Kidney (tissue), 14 donors: ENCODE results near the gene SSC5D. TPM values are rescaled to one million over a fixed set of nuclear protein-coding genes. Genes with fewer than 3 reads are reported as not detected.

Experiments
- DNase-seq, 5 donors: peaks; one replicate each; pipeline ENCODE4 v3.0.0-alpha.2; 2013 to 2020
- FAIRE-seq: peaks from 2 replicates; lab custom pipeline; 2012; peaks lifted over from hg19 to GRCh38; lab: Jason Lieb, UNC
- H3K27ac ChIP-seq, 2 donors: one replicate each; pipeline ENCODE4 v1.7.0; 2013; ENCODE audit warnings: low read depth in 2 of 2, low read length in 2 of 2, inconsistent platforms in 1 of 2
- H3K27me3 ChIP-seq: one replicate; pipeline ENCODE4 v1.7.1; 2013; ENCODE audit warnings: low read length, inconsistent platforms; ENCODE audit not compliant: control insufficient read depth, insufficient read depth
- H3K36me3 ChIP-seq, 3 donors: one replicate each; pipeline versions ENCODE4 v1.7.0 to v1.7.1; 2013; ENCODE audit warnings: low read length in 3 of 3, control low read depth in 1 of 3, inconsistent platforms in 1 of 3; ENCODE audit not compliant: insufficient read depth in 3 of 3, control insufficient read depth in 2 of 3
- H3K4me1 ChIP-seq, 3 donors: one replicate each; pipeline versions ENCODE4 v1.7.0 to v1.7.1; 2013; ENCODE audit warnings: low read length in 3 of 3, inconsistent platforms in 1 of 3, low read depth in 1 of 3; ENCODE audit not compliant: control insufficient read depth in 2 of 3, insufficient read depth in 2 of 3
- H3K4me3 ChIP-seq, 3 donors: one replicate each; pipeline versions ENCODE4 v1.7.0 to v1.8.1; 2013; ENCODE audit warnings: low read length in 3 of 3, control low read depth in 1 of 3, inconsistent platforms in 1 of 3
- H3K9ac ChIP-seq, 3 donors: one replicate each; pipeline versions ENCODE4 v1.7.0 to v1.7.1; 2013; ENCODE audit warnings: low read length in 3 of 3, control low read depth in 1 of 3, inconsistent platforms in 1 of 3
- H3K9me3 ChIP-seq, 3 donors: one replicate each; pipeline versions ENCODE4 v1.7.0 to v1.7.1; 2013; ENCODE audit warnings: low read length in 3 of 3, control low read depth in 1 of 3, inconsistent platforms in 1 of 3; ENCODE audit not compliant: control insufficient read depth in 2 of 3, insufficient read depth in 1 of 3
- intact Hi-C: fragments of 100-400 bp; cut with DNase I; formaldehyde crosslinking; loops from one replicate; pipeline ENCODE4 v1.11.1; 2022
- polyA plus RNA-seq: library from polyadenylated mRNA; stranded (reverse); fragments of 350-450 nt; fragmentation: Illumina TruSeq; extraction: RNeasy Lipid Tissue Mini Kit (QIAGEN cat#74804); gene quantifications from one replicate; pipeline ENCODE4 v1.2.3, GENCODE V29; 2014; ENCODE audit warnings: low read depth, low replicate concordance; ENCODE audit not compliant: insufficient read depth
- total RNA-seq: library from RNA; stranded (reverse); fragmentation: NEBNext Ultra II Directional; extraction: Animal tissue kit (Norgen Biotek cat#: 25700); gene quantifications from one replicate; pipeline ENCODE4 v1.2.1, GENCODE V29; 2021
- TF ChIP-seq, protein P1 (sequence below): IDR thresholded peaks from 3 replicates; pipeline ENCODE4 v1.5.1; 2012; ENCODE audit warnings: mild to moderate bottlenecking, moderate library complexity, borderline replicate concordance; ENCODE audit not compliant: insufficient read depth; ENCODE audit errors: extremely low read depth
- donor health status: control.
- donor health status: control.
- donor health status: control.
- donor health status: control.
- donor health status: control.
- donor health status: DM: yes; HTN: yes; CAD: no.
- donor health status: Normal renal cell carcinoma (clear cell type).

Gene SSC5D
- total and polyA plus RNA-seq, 2 donors from 2014 or later: 2.2 to 9.4 TPM

DNA sequence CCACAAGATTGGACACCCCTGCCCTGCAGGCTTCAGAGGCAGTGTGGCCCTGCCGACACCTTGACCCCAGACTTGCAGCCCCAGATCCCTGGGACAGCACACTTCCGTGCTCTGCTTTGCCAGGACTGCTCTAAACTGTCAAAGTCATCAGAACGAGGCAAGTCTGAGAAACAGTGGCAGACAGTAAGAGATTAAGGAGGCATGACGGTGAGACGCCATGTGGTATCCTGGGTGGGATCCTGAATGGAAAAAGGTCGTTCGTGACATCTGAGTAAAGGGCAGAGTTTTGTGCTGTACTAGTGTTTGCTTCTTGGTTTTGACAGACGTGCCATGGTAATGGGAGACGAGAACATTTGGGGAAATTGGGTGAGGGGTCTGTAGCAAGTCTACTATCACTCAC is 78.6 kb downstream of the SSC5D start:
- H3K9me3 ChIP-seq: no peaks in the 10 kb centered on the region
- TF ChIP-seq, protein P1, sequence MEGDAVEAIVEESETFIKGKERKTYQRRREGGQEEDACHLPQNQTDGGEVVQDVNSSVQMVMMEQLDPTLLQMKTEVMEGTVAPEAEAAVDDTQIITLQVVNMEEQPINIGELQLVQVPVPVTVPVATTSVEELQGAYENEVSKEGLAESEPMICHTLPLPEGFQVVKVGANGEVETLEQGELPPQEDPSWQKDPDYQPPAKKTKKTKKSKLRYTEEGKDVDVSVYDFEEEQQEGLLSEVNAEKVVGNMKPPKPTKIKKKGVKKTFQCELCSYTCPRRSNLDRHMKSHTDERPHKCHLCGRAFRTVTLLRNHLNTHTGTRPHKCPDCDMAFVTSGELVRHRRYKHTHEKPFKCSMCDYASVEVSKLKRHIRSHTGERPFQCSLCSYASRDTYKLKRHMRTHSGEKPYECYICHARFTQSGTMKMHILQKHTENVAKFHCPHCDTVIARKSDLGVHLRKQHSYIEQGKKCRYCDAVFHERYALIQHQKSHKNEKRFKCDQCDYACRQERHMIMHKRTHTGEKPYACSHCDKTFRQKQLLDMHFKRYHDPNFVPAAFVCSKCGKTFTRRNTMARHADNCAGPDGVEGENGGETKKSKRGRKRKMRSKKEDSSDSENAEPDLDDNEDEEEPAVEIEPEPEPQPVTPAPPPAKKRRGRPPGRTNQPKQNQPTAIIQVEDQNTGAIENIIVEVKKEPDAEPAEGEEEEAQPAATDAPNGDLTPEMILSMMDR: no peak
- DNase-seq (peak in 2 of 5 donors; percentile 71 to 75), FAIRE-seq (no peak)
- intact Hi-C loops: no loop called here
- H3K9ac ChIP-seq: no peak overlapping the region
- no peak overlapping the region for H3K4me3 ChIP-seq
- H3K27ac ChIP-seq: no peak overlapping the region
- no peaks in the 10 kb centered on the region for H3K27me3 ChIP-seq
- no peaks in the 10 kb centered on the region for H3K4me1 ChIP-seq
- H3K36me3 ChIP-seq: no peaks in the 10 kb centered on the region

DNA sequence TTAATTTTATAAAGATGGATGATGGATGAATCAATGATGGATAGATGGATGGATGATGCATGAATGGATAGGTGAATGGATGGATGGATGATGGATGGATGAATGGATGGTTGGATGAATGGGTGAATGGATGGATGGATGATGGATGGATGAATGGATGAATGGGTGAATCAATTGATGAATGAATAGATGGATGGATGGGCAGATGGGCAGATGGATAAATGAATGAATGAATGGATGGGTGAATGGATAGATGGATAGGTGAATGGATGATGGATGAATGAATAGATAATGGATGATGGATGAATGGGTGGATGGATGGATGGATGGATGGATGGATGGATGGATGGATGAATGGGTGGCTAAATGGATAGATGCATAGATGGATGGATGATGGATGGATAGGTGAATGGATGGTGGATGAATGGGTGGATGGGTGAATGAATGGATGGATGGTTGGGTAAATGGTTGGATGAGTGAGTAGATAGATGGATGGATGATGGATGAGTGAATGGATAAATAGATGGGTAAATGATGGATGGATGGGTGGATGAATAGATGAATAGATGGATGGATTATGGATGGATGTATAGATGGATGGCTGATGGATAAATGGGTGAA is 79.6 kb downstream of the SSC5D start:
- DNase-seq (no peak), FAIRE-seq (no peak)
- Histone ChIP-seq H3K36me3 (no peaks in the 10 kb centered on the region), H3K9me3 (no peaks in the 10 kb centered on the region), H3K27me3 (no peaks in the 10 kb centered on the region), H3K4me3 (no peak overlapping the region), H3K4me1 (no peaks in the 10 kb centered on the region), H3K9ac (no peak overlapping the region), H3K27ac (no peak overlapping the region)
- intact Hi-C loops: no loop called here
- TF ChIP-seq, protein P1: no peak

Other genes with a start within 250 kb of the SSC5D start
- gene PPP6R1, start 229.4 kb upstream of the SSC5D start, total RNA-seq: 61.6 TPM
- 30.6 TPM for gene PPP6R1, start 229.4 kb upstream of the SSC5D start, polyA plus RNA-seq
- 37.6 TPM for gene HSPBP1, start 208.3 kb upstream of the SSC5D start, total RNA-seq
- gene HSPBP1, start 208.3 kb upstream of the SSC5D start, polyA plus RNA-seq: 55.9 TPM
- gene BRSK1, start 204.4 kb upstream of the SSC5D start, total RNA-seq: 6.5 TPM
- gene BRSK1, start 204.4 kb upstream of the SSC5D start, polyA plus RNA-seq: 1.4 TPM
- 3.6 TPM for gene TMEM150B, start 163.1 kb upstream of the SSC5D start, total RNA-seq
- gene TMEM150B, start 163.1 kb upstream of the SSC5D start, polyA plus RNA-seq: 5.4 TPM
- 13.0 TPM for gene KMT5C, start 148.6 kb upstream of the SSC5D start, total RNA-seq
- gene KMT5C, start 148.6 kb upstream of the SSC5D start, polyA plus RNA-seq: 4.1 TPM
- 3.8 TPM for gene COX6B2, start 133.7 kb upstream of the SSC5D start, total RNA-seq
- gene COX6B2, start 133.7 kb upstream of the SSC5D start, polyA plus RNA-seq: 0.62 TPM
- gene GARIN5B, start 125.2 kb upstream of the SSC5D start, total RNA-seq: not detected
- gene GARIN5B, start 125.2 kb upstream of the SSC5D start, polyA plus RNA-seq: not detected
- 0.47 TPM for gene IL11, start 118.0 kb upstream of the SSC5D start, total RNA-seq
- 0.37 TPM for gene IL11, start 118.0 kb upstream of the SSC5D start, polyA plus RNA-seq
- not detected for gene TMEM190, start 111.6 kb upstream of the SSC5D start, total RNA-seq
- not detected for gene TMEM190, start 111.6 kb upstream of the SSC5D start, polyA plus RNA-seq
- gene TMEM238, start 104.1 kb upstream of the SSC5D start, total RNA-seq: 24.3 TPM
- gene TMEM238, start 104.1 kb upstream of the SSC5D start, polyA plus RNA-seq: 8.1 TPM
- gene RPL28, start 102.5 kb upstream of the SSC5D start, total RNA-seq: 1,259 TPM
- gene RPL28, start 102.5 kb upstream of the SSC5D start, polyA plus RNA-seq: 1,453 TPM
- 16.8 TPM for gene UBE2S, start 80.6 kb upstream of the SSC5D start, total RNA-seq
- gene UBE2S, start 80.6 kb upstream of the SSC5D start, polyA plus RNA-seq: 20.8 TPM
- not detected for gene SHISA7, start 45.1 kb upstream of the SSC5D start, total RNA-seq
- gene SHISA7, start 45.1 kb upstream of the SSC5D start, polyA plus RNA-seq: not detected
- 45.9 TPM for gene ISOC2, start 26.8 kb upstream of the SSC5D start, total RNA-seq
- 326 TPM for gene ISOC2, start 26.8 kb upstream of the SSC5D start, polyA plus RNA-seq
- not detected for gene C19orf85, start 23.7 kb upstream of the SSC5D start, total RNA-seq
- gene C19orf85, start 23.7 kb upstream of the SSC5D start, polyA plus RNA-seq: not detected
- gene ZNF628, start 11.8 kb upstream of the SSC5D start, total RNA-seq: 12.0 TPM
- gene ZNF628, start 11.8 kb upstream of the SSC5D start, polyA plus RNA-seq: 2.3 TPM
- gene NAT14, start 3.2 kb upstream of the SSC5D start, total RNA-seq: 42.6 TPM
- 45.0 TPM for gene NAT14, start 3.2 kb upstream of the SSC5D start, polyA plus RNA-seq
- not detected for gene SBK2, start 48.7 kb downstream of the SSC5D start, total RNA-seq
- not detected for gene SBK2, start 48.7 kb downstream of the SSC5D start, polyA plus RNA-seq
- gene SBK3, start 57.1 kb downstream of the SSC5D start, total RNA-seq: 0.66 TPM
- not detected for gene SBK3, start 57.1 kb downstream of the SSC5D start, polyA plus RNA-seq
- 16.6 TPM for gene ZNF579, start 92.4 kb downstream of the SSC5D start, total RNA-seq
- gene ZNF579, start 92.4 kb downstream of the SSC5D start, polyA plus RNA-seq: 10.9 TPM
- gene FIZ1, start 111.1 kb downstream of the SSC5D start, total RNA-seq: 17.9 TPM
- 11.9 TPM for gene FIZ1, start 111.1 kb downstream of the SSC5D start, polyA plus RNA-seq
- 22.9 TPM for gene ZNF524, start 111.9 kb downstream of the SSC5D start, total RNA-seq
- gene ZNF524, start 111.9 kb downstream of the SSC5D start, polyA plus RNA-seq: 32.6 TPM
- 17.4 TPM for gene ZNF865, start 117.2 kb downstream of the SSC5D start, total RNA-seq
- gene ZNF865, start 117.2 kb downstream of the SSC5D start, polyA plus RNA-seq: 5.8 TPM
- gene ZNF784, start 136.1 kb downstream of the SSC5D start, total RNA-seq: 9.8 TPM
- 6.6 TPM for gene ZNF784, start 136.1 kb downstream of the SSC5D start, polyA plus RNA-seq
- 56.8 TPM for gene ZNF580, start 152.6 kb downstream of the SSC5D start, total RNA-seq
- 47.0 TPM for gene ZNF580, start 152.6 kb downstream of the SSC5D start, polyA plus RNA-seq
- gene ZNF581, start 155.2 kb downstream of the SSC5D start, total RNA-seq: 23.6 TPM
- gene ZNF581, start 155.2 kb downstream of the SSC5D start, polyA plus RNA-seq: 22.0 TPM
- gene CCDC106, start 159.8 kb downstream of the SSC5D start, total RNA-seq: 22.7 TPM
- gene CCDC106, start 159.8 kb downstream of the SSC5D start, polyA plus RNA-seq: 51.9 TPM
- gene U2AF2, start 166.6 kb downstream of the SSC5D start, total RNA-seq: 161 TPM
- 54.8 TPM for gene U2AF2, start 166.6 kb downstream of the SSC5D start, polyA plus RNA-seq
- 145 TPM for gene EPN1, start 186.8 kb downstream of the SSC5D start, total RNA-seq
- gene EPN1, start 186.8 kb downstream of the SSC5D start, polyA plus RNA-seq: 138 TPM
- gene NLRP9, start 250.0 kb downstream of the SSC5D start, total RNA-seq: 0.09 TPM
- not detected for gene NLRP9, start 250.0 kb downstream of the SSC5D start, polyA plus RNA-seq